NT2/D1 (cell line): ENCODE measurements around the gene CYBA.

Experiments
- SUZ12 ChIP-seq: IDR thresholded peaks from 2 replicates; pipeline ENCODE4 v1.6.1; 2011; ENCODE audit not compliant: insufficient read length, insufficient read depth; ENCODE audit errors: extremely low read depth
- YY1 ChIP-seq: IDR thresholded peaks from 2 replicates; pipeline ENCODE4 v1.6.1; 2011; ENCODE audit not compliant: insufficient read length, insufficient read depth
- ZNF274 ChIP-seq: IDR thresholded peaks from 2 replicates; pipeline ENCODE4 v1.6.1; 2011; ENCODE audit warnings: mild to moderate bottlenecking, low read depth, low read length

DNA sequence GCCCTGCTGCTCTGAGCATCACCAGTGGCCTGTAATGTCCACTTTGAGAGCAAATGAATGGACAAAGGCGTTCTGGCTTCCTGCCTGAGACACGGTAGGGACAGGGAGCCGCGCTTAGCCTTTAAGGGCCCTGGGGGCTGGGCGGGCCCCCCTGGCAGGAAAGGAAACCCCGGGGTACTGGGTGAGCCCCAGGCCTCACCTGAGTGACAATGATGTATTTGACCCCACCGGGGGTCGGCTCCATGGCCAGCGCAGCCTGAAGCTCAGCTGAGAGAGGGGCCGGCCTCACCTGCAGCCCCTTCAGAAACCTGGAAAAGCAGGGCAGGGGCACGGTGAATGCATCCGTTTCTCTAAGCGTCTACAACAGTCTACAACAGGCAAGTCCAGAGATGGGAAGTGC, 2.2 kb upstream of the CYBA start:
- no peak for TF ChIP-seq ZNF274
- no peak for TF ChIP-seq SUZ12
- TF ChIP-seq YY1 = no peak
